Fibroblast of lung (primary cell): Measurements from ENCODE around the gene MYO1A.

ENCODE experiments used
- CTCF ChIP-seq, 2 donors: IDR thresholded peaks in 1 of 2; conservative IDR thresholded peaks in 1 of 2; 1 replicate in 1 of 2; 2 replicates in 1 of 2; pipeline ENCODE4 v1.5.1; 2011 to 2012; ENCODE audit warnings: low read length in 2 of 2, control low read depth in 1 of 2, inconsistent platforms in 1 of 2, low read depth in 1 of 2, mild to moderate bottlenecking in 1 of 2
- EZH2 ChIP-seq: IDR thresholded peaks from 2 replicates; pipeline ENCODE4 v1.5.1; 2012; ENCODE audit warnings: low read length, control low read depth, mild to moderate bottlenecking; ENCODE audit errors: missing control alignments

GRCh38 chr12:57049119-57049446 lies 846 bp downstream of the MYO1A start:
- TF ChIP-seq CTCF (conservative IDR thresholded peaks at IDR 0.05 in 1 of 2, IDR thresholded peaks at IDR 0.05 in 1 of 2; ENCODE audit: low read depth in 1 of 2, low read length in 2 of 2) (no peak), EZH2 (no peak)
